HepG2 (cell line): ENCODE measurements around the gene YAP1. TPM values are rescaled to one million over a fixed set of nuclear protein-coding genes. Genes with fewer than 3 reads are reported as not detected.

ENCODE experiments used
- BHLHE40 ChIP-seq: IDR thresholded peaks from 2 replicates; pipeline ENCODE4 v1.6.1; 2011; ENCODE audit warnings: low read length, improper control_type of control experiment
- FOXA3 ChIP-seq: IDR thresholded peaks from 2 replicates; pipeline ENCODE4 v1.6.1; 2016; ENCODE audit warnings: missing genetic modification reagents, missing compliant biosample characterization
- KLF15 ChIP-seq: sonication (generic); formaldehyde crosslinking; IDR thresholded peaks from 2 replicates; pipeline ENCODE4 v1.8.1; 2023; ENCODE audit warnings: borderline replicate concordance, mild to moderate bottlenecking, inconsistent platforms, missing genetic modification reagents, mixed read lengths
- MTA1 ChIP-seq: sonication (generic); formaldehyde crosslinking; IDR thresholded peaks from 2 replicates; pipeline ENCODE4 v1.4.0; 2020; ENCODE audit warnings: missing genetic modification reagents, mild to moderate bottlenecking, borderline replicate concordance
- NCOR1 ChIP-seq: fragments of 200-600 bp; sonication (generic); IDR thresholded peaks from 2 replicates; pipeline ENCODE4 v1.7.0; 2017; ENCODE audit warnings: antibody characterized with exemption, low read length, borderline replicate concordance
- RAD21 ChIP-seq: fragments of 450-650 bp; formaldehyde crosslinking; IDR thresholded peaks from 2 replicates; pipeline ENCODE4 v1.5.0; 2020; ENCODE audit warnings: mild to moderate bottlenecking
- REPIN1 ChIP-seq: sonication (generic); formaldehyde crosslinking; IDR thresholded peaks from 2 replicates; pipeline ENCODE4 v1.8.0; 2022; ENCODE audit warnings: missing genetic modification reagents, low read depth, mild to moderate bottlenecking, borderline replicate concordance
- SOX5 ChIP-seq: IDR thresholded peaks from 2 replicates; pipeline ENCODE4 v1.6.1; 2016; ENCODE audit warnings: borderline replicate concordance
- U2AF2 ChIP-seq: fragments of 200-400 bp; formaldehyde crosslinking; IDR thresholded peaks from 2 replicates; pipeline ENCODE4 v1.6.1; 2017; ENCODE audit warnings: low read depth, mild to moderate bottlenecking, low read length
- ZNF160 ChIP-seq: sonication (generic); formaldehyde crosslinking; IDR thresholded peaks from 2 replicates; pipeline ENCODE4 v1.8.0; 2022; ENCODE audit warnings: mild to moderate bottlenecking, inconsistent platforms, missing genetic modification reagents
- ZNF350 ChIP-seq: sonication (generic); formaldehyde crosslinking; IDR thresholded peaks from 2 replicates; pipeline ENCODE4 v1.4.0; 2020; ENCODE audit warnings: mild to moderate bottlenecking, low read depth, missing genetic modification reagents, borderline replicate concordance
- ZNF773 ChIP-seq: sonication (generic); formaldehyde crosslinking; IDR thresholded peaks from 2 replicates; pipeline ENCODE4 v1.4.0; 2020; ENCODE audit warnings: missing genetic modification reagents, borderline replicate concordance
- ZSCAN29 ChIP-seq: sonication (generic); formaldehyde crosslinking; conservative IDR thresholded peaks from 2 replicates; pipeline ENCODE4 v1.4.0; 2020; ENCODE audit warnings: mild to moderate bottlenecking, missing genetic modification reagents
- polyA plus RNA-seq, 8 experiments: library from polyadenylated mRNA; depleted of rRNA in 3 of 8; stranded (reverse) in 7 of 8; unstranded in 1 of 8; fragments of >200 nt; fragmentation: Illumina TruSeq in 4 of 8; extraction: Trizol in 4 of 8; gene quantifications; 2 replicates each; pipeline versions ENCODE4 v1.2.1 to v1.2.3, GENCODE V29; 2011 to 2016; ENCODE audit warnings: low read depth in 4 of 8, missing spikeins in 1 of 8, mixed read lengths in 1 of 8; ENCODE audit not compliant: insufficient read depth in 1 of 8
- total RNA-seq, 5 experiments: library from RNA; depleted of rRNA; stranded (reverse); fragments of >200 nt; fragmentation: Illumina TruSeq; extraction: Trizol; gene quantifications; 2 replicates each; pipeline ENCODE4 v1.2.3, GENCODE V29; 2016; ENCODE audit warnings: low read depth in 1 of 5
- TF ChIP-seq, protein P1 (sequence below), 2 experiments: sonication (generic) in 1 of 2; formaldehyde crosslinking in 1 of 2; IDR thresholded peaks; 2 replicates each; pipeline versions ENCODE4 v1.6.1 to v1.9.0; 2014 to 2022; ENCODE audit warnings: antibody characterized with exemption in 1 of 2, borderline replicate concordance in 1 of 2, inconsistent platforms in 1 of 2, low read depth in 1 of 2, missing genetic modification reagents in 1 of 2
- TF ChIP-seq, protein P2 (sequence below): sonication (generic); formaldehyde crosslinking; IDR thresholded peaks from 2 replicates; pipeline ENCODE4 v1.9.0; 2021; ENCODE audit warnings: missing genetic modification reagents, mild to moderate bottlenecking, borderline replicate concordance
- TF ChIP-seq, protein P3 (sequence below): sonication (generic); formaldehyde crosslinking; IDR thresholded peaks from 2 replicates; pipeline ENCODE4 v1.5.0; 2020; ENCODE audit warnings: mild to moderate bottlenecking, low read depth, missing genetic modification reagents, borderline replicate concordance
- TF ChIP-seq, protein P4 (sequence below): sonication (generic); formaldehyde crosslinking; IDR thresholded peaks from 2 replicates; pipeline ENCODE4 v1.4.0; 2020; ENCODE audit warnings: missing genetic modification reagents

YAP1 gene
- total and polyA plus RNA-seq, 2 of the 13 experiments (the other 11 are each of a cell fraction or from before 2014, with no cell fraction given), result 59.5 to 91.0 TPM

DNA sequence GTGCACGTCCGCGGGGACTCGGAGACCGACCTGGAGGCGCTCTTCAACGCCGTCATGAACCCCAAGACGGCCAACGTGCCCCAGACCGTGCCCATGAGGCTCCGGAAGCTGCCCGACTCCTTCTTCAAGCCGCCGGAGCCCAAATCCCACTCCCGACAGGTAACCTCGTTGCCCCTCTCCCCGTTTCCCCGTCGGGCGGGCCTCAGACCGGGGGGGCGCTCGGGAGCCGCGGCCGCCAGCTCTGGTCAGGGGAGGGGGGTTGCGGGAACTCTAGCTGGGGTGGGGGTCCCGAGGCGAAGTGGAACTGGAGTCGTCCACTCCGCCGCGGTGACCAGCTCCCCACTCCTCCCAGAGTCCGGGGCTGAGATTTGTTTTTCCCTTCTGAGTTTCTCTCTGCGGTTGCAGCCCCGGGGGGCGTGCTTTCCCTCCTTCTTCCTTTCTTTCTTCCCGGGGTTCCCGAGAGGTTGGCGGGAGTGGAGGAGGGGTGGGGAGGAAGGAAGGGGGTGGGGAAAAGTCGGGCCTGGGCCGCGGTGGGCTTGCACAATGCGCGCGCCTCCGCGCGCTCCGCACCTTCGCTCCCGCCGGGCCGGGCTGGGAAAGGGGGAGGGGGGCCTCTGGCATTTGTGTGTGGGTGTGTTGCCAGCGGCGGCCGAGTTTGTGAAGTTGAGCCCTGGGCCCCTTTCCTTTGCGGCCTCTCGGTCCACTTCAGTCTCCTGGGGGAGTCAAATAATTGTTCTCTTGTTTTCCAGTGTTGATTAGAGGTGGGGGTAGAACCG, 952 bp downstream of the YAP1 start (continued):
- TF ChIP-seq, protein P1, sequence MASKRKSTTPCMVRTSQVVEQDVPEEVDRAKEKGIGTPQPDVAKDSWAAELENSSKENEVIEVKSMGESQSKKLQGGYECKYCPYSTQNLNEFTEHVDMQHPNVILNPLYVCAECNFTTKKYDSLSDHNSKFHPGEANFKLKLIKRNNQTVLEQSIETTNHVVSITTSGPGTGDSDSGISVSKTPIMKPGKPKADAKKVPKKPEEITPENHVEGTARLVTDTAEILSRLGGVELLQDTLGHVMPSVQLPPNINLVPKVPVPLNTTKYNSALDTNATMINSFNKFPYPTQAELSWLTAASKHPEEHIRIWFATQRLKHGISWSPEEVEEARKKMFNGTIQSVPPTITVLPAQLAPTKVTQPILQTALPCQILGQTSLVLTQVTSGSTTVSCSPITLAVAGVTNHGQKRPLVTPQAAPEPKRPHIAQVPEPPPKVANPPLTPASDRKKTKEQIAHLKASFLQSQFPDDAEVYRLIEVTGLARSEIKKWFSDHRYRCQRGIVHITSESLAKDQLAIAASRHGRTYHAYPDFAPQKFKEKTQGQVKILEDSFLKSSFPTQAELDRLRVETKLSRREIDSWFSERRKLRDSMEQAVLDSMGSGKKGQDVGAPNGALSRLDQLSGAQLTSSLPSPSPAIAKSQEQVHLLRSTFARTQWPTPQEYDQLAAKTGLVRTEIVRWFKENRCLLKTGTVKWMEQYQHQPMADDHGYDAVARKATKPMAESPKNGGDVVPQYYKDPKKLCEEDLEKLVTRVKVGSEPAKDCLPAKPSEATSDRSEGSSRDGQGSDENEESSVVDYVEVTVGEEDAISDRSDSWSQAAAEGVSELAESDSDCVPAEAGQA (IDR thresholded peaks at IDR 0.05; ENCODE audit: low read depth), result no peak
- TF ChIP-seq, protein P1 (CRISPR knock-in tag; IDR thresholded peaks at IDR 0.05; ENCODE audit: borderline replicate concordance), result 0 out of 2 replicates have a peak, but pooled peaks have one; percentile 55
- TF ChIP-seq ZSCAN29 (no peak), SOX5 (CRISPR knock-in tag) (peak; percentile 76; the same call in 1 of the 2 replicates), REPIN1 (CRISPR knock-in tag) (0 out of 2 replicates have a peak, but pooled peaks have one; percentile 9), ZNF350 (CRISPR knock-in tag) (peak; percentile 24; the same call in 1 of the 2 replicates), NCOR1 (peak; percentile 64; the same call in 1 of the 2 replicates), RAD21 (CRISPR knock-in tag) (peak; percentile 21; the same call in 1 of the 2 replicates), BHLHE40 (no peak; the same call in 1 of the 2 replicates), FOXA3 (CRISPR knock-in tag) (no peak), MTA1 (CRISPR knock-in tag) (peak; percentile 67; the same call in 1 of the 2 replicates), ZNF773 (no peak), ZNF160 (CRISPR knock-in tag) (no peak), U2AF2 (no peak), KLF15 (CRISPR knock-in tag) (no peak)
- TF ChIP-seq, protein P2, sequence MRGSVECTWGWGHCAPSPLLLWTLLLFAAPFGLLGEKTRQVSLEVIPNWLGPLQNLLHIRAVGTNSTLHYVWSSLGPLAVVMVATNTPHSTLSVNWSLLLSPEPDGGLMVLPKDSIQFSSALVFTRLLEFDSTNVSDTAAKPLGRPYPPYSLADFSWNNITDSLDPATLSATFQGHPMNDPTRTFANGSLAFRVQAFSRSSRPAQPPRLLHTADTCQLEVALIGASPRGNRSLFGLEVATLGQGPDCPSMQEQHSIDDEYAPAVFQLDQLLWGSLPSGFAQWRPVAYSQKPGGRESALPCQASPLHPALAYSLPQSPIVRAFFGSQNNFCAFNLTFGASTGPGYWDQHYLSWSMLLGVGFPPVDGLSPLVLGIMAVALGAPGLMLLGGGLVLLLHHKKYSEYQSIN (CRISPR knock-in tag), result no peak
- TF ChIP-seq, protein P3, sequence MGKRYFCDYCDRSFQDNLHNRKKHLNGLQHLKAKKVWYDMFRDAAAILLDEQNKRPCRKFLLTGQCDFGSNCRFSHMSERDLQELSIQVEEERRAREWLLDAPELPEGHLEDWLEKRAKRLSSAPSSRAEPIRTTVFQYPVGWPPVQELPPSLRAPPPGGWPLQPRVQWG (CRISPR knock-in tag), result no peak
- TF ChIP-seq, protein P4, sequence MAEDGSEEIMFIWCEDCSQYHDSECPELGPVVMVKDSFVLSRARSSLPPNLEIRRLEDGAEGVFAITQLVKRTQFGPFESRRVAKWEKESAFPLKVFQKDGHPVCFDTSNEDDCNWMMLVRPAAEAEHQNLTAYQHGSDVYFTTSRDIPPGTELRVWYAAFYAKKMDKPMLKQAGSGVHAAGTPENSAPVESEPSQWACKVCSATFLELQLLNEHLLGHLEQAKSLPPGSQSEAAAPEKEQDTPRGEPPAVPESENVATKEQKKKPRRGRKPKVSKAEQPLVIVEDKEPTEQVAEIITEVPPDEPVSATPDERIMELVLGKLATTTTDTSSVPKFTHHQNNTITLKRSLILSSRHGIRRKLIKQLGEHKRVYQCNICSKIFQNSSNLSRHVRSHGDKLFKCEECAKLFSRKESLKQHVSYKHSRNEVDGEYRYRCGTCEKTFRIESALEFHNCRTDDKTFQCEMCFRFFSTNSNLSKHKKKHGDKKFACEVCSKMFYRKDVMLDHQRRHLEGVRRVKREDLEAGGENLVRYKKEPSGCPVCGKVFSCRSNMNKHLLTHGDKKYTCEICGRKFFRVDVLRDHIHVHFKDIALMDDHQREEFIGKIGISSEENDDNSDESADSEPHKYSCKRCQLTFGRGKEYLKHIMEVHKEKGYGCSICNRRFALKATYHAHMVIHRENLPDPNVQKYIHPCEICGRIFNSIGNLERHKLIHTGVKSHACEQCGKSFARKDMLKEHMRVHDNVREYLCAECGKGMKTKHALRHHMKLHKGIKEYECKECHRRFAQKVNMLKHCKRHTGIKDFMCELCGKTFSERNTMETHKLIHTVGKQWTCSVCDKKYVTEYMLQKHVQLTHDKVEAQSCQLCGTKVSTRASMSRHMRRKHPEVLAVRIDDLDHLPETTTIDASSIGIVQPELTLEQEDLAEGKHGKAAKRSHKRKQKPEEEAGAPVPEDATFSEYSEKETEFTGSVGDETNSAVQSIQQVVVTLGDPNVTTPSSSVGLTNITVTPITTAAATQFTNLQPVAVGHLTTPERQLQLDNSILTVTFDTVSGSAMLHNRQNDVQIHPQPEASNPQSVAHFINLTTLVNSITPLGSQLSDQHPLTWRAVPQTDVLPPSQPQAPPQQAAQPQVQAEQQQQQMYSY (CRISPR knock-in tag), result peak; percentile 84
